GM18951 (cell line): ENCODE data around the gene SRBD1.

Experiments
- POLR2A ChIP-seq: IDR thresholded peaks from 4 replicates; pipeline ENCODE4 v1.6.1; 2011; ENCODE audit warnings: mild to moderate bottlenecking; ENCODE audit not compliant: insufficient read length, insufficient read depth; ENCODE audit errors: extremely low read depth
- in situ Hi-C: fragments of 300-500 bp; cut with MboI; formaldehyde crosslinking; loops from one replicate; pipeline ENCODE4 v1.12.0; 2022; ENCODE audit warnings: low sequenced_read_pairs, mixed read lengths, inconsistent platforms; ENCODE audit not compliant: unreplicated experiment

Gene SRBD1

DNA sequence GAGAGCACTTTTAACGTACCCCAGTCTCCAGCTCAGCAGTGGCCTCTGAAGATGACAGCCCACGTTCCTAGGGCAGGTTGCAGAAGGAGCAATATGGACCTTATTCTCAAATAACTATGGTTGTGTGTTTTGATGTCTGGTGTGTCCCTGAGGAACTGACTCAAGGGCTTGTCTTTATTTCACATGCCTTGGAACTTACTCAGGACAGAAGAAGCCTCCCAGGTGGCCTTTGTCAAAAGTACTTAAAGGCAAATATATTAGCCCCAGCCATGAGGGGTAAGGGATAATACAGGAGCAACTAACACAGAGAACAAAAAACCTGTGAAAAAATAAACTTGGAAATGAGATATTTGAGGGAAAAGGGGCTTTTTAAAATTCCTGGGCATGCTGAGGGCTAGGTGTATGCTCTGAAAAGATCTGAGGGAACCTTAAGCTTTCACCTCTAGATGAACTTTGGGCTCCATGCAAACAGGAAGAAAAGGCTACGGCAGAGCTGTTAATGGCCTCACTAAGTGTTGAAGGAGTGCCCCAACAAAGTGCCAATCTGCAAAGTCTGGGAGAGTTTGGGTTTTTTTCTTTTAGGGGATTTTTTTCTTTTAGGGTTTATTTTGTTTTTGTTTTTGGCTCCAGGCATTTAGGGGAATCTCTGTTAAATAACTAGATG lies 40.3 kb downstream of the SRBD1 start:
- no peak for TF ChIP-seq POLR2A
- in situ Hi-C loops = no loop called here

DNA sequence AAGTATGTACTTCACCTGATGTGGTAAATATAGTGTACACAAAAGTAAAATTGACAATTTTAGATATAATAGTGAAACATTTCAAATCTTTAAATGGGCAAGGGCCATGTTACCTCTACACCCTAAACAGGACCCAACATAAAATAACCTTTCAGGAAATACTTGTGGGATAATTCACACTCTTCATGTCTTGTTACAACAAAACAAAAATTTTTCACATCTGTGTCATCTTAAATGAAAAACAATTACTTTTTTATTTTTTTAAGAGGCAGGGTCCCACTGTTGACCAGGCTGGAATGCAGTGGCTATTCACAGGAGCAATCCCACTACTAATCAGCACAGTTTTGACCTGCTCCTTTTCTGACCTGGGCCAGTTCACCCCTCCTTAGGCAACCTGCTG lies 42.1 kb downstream of the SRBD1 start:
- TF ChIP-seq POLR2A = no peak
- in situ Hi-C loops = no loop called here

DNA sequence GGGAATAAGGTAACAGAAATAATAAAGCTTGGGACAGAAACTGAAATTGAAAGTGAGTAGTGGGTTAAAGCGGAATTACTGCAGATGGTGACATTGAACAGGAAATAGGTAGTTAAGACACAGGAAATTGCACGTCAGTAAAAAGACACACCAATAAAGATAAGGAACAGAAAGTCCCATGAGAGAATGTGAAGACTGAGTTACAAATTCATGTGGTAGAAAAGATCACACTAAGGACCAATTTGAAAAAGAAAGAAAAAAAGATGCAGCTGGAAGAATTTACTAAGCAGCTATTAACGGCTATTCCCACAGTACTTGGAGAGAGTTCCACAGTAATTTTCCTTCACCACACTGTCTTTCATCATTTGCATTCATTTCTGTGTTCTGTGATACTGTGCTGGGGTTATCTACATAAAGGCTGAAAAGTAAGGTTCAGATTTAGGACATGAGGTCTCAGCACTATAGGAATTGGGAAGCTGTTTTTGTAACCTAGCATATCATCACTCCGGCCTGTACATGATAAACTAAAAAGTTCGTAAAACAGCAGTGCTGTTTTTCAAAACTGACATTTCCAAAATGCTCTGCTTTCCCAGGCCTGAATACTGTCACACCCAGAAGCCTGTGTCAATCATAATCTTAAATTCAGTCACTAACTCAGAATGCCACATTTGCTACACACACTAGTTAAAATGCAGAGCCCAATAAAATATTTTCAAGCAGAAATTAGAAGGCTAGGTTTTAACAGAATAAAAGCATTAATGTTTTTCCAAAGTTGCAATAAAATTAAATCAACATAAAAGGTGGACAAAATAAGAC lies 42.9 kb downstream of the SRBD1 start:
- TF ChIP-seq POLR2A = peak; percentile 30
- in situ Hi-C loops = no loop called here

DNA sequence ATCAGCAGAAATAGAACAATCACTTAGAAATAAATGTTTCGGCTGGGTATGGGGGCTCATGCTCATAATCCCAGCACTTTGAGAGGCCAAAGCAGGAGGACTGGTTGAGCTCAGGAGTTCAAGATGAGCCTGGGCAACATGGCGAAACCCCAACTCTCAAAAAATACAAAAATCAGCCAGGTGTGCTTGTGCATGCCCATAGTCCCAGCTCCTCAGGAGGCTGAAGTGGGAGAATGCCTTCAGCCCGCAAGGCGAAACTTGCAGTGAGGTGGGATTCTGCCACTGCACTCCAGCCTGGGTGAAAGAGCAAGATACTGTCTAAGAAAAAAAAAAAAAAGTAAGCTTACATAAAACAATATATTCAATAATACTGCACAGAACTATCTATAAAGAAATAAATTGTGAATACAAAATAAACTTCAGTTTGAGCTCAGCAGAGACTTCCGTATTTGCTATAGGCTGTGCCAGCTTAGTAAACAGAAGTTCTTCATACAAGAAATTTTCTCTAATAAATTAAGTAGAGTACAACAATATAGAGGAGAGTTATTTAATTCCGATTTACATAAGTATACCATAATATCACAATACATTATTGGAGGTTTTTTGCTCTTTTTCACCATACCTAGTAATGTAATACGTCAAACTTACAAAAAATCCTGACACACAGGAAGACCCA lies 43.6 kb downstream of the SRBD1 start:
- TF ChIP-seq POLR2A = no peak
- in situ Hi-C loops = no loop called here

DNA sequence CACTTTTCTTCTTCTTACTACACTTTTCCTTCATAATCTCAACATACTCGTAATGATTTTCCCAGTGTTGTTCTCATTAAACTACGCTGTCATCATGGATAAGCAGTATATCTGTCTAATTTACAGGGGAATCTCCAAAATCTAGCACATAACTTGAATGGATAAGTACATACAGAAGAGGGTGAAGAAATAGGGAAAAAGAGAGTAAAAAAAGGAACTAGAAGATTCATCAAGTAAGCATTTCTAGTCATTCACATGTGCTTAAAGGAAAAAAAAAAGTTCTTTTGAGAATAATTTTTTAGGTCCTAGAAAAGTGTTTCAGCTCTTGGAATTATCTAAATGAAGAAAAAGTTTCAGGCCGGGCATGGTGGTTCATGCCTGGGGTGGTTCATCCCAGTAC lies 51.6 kb downstream of the SRBD1 start:
- no peak for TF ChIP-seq POLR2A
- in situ Hi-C loops = no loop called here

DNA sequence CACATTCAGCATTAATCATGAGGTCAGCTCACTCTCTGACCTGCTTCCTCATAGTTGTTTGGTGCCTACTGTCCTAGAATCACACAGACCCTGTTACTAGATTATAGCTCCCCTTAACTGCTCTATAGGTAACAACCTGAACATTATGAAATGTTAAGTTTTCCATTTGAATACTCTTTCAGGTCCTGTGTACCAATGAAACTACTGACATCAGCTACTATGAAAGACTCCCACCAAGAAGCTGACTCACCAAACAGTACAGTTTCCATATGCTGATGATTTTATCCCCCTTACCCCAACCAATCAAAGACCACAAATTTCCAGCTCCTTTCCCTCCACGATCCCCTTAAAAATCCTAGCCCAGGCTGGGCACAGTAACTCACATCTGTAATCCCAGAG lies 56.3 kb downstream of the SRBD1 start:
- in situ Hi-C loops = no loop called here
- TF ChIP-seq POLR2A = no peak

DNA sequence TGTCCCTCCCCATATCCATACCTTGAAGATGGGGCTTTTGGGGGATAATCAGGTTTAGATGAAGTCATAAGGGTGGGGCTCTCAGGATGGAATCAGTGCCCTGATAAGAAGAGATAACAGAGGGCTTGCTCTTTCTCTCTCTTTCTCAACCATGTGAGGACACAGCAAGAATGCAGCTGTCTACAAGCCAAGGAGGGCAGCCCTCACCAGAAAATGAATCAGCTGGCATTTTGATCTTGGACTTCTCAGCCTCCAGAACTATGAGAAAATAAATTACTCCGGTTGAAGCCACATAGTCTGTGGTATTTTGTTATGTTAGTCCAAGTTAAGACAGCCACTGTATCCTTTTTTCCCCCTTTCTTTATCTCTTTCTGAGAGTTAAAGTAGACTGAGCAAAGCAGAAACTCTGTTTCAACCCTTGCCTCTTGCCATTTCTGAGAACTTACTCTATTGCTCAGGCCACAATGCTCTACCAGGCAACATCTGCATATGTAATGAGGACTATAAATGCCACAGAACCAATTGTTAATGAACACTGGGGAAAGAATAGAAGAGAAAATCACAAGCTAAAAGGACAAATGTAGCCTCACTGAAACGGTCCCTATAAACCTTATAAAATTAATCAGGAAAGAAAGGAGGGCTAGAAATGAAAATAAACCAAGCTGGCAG lies 56.9 kb downstream of the SRBD1 start:
- no peak for TF ChIP-seq POLR2A

DNA sequence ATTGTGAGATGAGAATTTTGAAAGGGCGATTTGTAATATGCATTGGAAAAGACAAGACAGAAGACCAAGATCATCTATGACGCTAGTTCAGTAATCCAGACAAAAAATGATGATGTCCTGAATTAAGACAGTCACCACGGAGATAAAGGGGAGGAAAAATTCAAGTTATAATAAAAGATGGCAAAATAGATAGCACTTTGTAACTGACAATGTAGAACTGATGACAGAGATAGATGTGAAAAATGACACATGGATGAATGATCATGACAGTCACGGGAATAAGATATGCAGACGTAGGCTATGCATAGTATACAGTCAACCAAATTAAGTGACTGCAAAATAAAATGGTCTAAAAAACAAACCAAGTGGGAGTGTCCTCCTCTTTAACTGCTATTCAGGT lies 59.2 kb downstream of the SRBD1 start:
- in situ Hi-C loops = no loop called here
- TF ChIP-seq POLR2A = no peak

More for the DNA sequence above, 56.9 kb downstream of the SRBD1 start:
- in situ Hi-C loops = no loop called here

DNA sequence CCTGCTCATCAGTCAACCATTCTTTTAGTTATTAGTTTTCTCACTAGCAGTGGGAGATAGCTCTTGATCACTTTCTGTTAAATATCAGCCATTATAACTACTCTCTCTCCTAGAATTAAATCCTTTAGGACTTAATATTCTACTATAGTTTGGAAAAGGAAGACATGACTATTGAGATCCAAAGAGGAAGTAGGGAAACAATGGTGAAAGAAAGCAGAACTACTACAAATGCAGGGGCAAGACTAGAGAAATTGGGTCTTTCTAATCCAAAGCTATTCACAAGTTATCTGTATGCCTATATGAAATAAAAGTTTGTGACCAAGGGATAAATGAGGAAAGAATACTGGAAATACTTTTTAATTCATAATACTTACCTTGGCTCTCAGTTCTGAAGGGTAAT lies 65.1 kb downstream of the SRBD1 start:
- in situ Hi-C loops = no loop called here

DNA sequence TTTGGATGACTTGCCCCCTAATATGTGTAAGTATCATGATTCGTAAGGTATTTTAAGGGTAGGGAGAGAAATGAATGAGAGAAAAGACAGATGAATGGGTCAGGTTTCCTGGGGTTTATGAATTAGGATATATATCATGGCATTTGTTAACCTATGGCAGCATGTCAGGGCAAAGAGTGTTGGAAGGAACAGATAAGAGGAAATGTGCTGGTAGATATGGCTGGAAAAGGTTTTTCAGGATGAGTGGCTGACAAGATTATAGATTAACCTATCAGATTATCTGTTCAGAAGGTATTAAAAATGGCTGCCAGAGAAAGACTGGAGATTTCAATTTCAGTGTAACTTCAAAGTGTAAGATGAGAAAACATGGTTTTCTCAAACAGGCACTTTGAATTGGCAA lies 67.8 kb downstream of the SRBD1 start:
- in situ Hi-C loops = no loop called here
- TF ChIP-seq POLR2A = no peak

More for the DNA sequence above, 65.1 kb downstream of the SRBD1 start:
- TF ChIP-seq POLR2A = no peak

DNA sequence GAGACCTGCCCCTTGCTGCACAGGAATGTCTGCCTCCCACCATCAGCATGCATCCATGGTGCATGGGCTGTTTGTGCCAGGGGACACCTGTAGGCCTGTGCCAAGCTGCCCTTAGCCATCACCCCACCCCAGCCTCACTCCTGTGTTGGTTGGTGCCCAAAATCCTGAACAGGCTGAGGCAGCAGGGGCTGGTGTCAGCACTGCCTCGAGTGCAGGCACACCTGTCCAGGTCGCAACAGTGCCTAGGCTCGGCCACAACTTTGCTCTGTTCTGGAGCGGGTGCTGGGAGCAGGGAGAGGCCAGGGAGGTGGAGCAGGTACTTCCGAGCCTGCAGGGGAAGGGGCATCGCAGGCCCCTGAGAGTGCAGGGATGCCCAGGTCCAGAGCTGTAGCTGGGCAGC lies 69.1 kb downstream of the SRBD1 start:
- in situ Hi-C loops = no loop called here

DNA sequence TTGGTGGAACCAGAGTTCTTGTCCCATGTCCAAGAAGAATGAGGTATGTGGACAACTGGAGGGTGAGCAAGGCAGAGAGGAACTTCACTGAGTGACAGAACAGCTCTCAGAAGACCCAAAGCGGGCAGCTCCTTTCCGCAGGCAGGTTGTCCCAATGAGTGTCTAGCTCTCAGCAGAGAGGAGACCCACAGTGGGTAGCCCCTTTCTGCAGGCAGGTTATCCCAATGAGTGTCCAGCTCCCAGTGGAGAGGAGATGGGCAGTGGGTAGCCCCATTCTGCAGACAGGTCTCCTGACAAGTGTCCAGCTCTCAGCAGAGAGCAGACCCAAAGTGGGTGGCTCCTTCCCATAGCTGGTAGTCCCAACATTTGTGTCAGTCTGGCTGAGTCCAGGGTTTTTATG lies 69.6 kb downstream of the SRBD1 start:
- TF ChIP-seq POLR2A = no peak
- in situ Hi-C loops = no loop called here

More for the DNA sequence above, 69.1 kb downstream of the SRBD1 start:
- TF ChIP-seq POLR2A = no peak

DNA sequence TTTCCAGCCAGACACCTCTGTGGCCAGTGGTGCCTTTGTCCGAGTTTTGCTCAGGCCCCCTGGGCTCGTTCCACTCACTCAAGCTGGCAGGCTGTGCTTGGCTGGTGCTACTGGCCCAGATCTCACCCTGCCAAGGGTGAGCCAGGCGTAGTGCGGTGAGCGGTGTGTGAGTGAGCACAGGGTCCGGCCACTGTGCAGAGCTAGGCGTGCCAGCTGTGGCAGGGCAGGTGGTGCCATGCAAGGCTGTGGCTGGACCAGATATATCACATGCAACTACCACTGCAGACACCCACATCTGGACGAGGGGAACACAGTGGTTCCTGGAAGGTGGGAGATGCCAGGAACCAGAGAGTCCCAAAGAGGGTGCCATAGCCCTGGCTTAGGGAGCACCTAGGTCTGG lies 70.1 kb downstream of the SRBD1 start:
- TF ChIP-seq POLR2A = no peak

More for the DNA sequence above, 70.1 kb downstream of the SRBD1 start:
- in situ Hi-C loops = no loop called here
